NB4 (cell line): ENCODE data around the gene HRAS.
"Not testable (repeated sequence)": the region's sequence is repeated elsewhere in the genome, so short reads cannot be mapped to it uniquely, and the experiment has no call there.

ENCODE experiments used
- DNase-seq: peaks from one replicate; pipeline ENCODE4 v3.0.0; 2010; ENCODE audit warnings: low read depth
- H3K4me3 ChIP-seq: one replicate; pipeline ENCODE4 v1.5.1; 2011; ENCODE audit warnings: mild to moderate bottlenecking, low read depth, low read length, moderate library complexity
- MYC ChIP-seq: IDR thresholded peaks from 2 replicates; pipeline ENCODE4 v1.6.1; 2011; ENCODE audit warnings: low read depth, low read length
- POLR2A ChIP-seq: IDR thresholded peaks from 2 replicates; pipeline ENCODE4 v1.6.1; 2011; ENCODE audit warnings: mild to moderate bottlenecking; ENCODE audit not compliant: insufficient read length; ENCODE audit errors: extremely low read depth
- TF ChIP-seq, protein P1 (sequence below): IDR thresholded peaks from one replicate; pipeline ENCODE4 v1.5.1; 2012; ENCODE audit warnings: low read depth, low read length
- TF ChIP-seq, protein P2 (sequence below): IDR thresholded peaks from 2 replicates; pipeline ENCODE4 v1.6.1; 2011; ENCODE audit warnings: low read depth, low read length

Gene HRAS

DNA sequence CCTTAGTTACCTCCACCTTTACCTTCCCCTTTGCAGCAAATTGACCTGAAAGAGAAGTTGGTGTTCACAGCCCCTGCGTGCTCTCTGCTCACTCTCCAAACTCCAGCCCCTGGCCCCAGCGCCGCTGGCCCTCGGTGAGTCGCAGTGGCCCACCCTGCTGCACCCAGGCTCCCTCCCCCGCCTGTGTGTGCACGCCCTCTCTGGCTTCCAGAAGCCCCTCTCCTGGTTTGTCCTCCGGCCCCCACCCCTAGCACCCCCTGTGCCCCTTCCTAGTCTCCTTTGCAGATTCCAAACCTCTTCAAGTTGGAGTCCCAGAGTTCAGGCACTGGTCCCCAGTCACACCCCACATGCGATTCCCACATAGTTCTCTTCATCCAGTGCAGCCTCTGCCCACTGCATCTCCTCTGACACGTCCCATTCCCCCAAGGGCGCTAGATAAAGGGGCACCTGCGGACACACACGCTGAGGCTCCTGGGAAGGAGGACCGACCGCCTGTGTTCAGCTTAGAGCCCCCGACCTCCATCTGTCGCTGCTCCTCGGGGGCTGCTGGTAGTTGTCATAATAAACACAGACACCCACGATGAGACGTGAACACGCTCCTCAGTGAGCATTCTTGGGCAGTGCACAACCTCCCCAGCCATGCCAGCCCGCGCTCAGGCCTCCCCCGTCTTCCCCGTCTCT is 39.4 kb upstream of the HRAS start:
- TF ChIP-seq MYC = no peak
- TF ChIP-seq, protein P1, sequence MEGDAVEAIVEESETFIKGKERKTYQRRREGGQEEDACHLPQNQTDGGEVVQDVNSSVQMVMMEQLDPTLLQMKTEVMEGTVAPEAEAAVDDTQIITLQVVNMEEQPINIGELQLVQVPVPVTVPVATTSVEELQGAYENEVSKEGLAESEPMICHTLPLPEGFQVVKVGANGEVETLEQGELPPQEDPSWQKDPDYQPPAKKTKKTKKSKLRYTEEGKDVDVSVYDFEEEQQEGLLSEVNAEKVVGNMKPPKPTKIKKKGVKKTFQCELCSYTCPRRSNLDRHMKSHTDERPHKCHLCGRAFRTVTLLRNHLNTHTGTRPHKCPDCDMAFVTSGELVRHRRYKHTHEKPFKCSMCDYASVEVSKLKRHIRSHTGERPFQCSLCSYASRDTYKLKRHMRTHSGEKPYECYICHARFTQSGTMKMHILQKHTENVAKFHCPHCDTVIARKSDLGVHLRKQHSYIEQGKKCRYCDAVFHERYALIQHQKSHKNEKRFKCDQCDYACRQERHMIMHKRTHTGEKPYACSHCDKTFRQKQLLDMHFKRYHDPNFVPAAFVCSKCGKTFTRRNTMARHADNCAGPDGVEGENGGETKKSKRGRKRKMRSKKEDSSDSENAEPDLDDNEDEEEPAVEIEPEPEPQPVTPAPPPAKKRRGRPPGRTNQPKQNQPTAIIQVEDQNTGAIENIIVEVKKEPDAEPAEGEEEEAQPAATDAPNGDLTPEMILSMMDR = no peak
- H3K4me3 ChIP-seq = no peak overlapping the region
- no peak for DNase-seq

DNA sequence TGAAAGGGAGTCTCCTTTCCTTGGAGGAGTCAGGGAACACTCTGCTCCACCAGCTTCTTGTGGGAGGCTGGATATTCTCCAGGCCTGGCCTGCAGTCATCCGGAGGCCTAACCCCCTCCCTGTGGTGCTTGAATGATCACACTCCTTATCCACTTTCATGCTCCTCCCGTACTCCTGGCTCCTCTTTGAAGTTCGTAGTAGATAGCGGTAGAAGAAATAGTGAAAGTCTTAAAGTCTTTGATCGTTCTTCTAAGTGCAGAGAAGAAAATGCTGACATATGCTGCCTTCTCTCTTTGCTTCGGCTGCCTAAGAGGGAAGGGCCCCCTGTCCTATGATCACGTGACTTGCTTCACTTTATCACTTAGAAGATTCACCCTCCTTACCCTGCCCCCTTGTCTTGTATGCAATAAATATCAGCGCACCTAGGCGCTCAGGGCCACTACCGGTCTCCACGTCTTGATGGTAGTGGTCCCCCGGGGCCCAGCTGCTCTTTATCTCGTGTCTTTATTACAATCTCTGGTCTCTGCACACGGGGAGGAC is 38.7 kb upstream of the HRAS start:
- not testable (repeated sequence) for H3K4me3 ChIP-seq, DNase-seq

DNA sequence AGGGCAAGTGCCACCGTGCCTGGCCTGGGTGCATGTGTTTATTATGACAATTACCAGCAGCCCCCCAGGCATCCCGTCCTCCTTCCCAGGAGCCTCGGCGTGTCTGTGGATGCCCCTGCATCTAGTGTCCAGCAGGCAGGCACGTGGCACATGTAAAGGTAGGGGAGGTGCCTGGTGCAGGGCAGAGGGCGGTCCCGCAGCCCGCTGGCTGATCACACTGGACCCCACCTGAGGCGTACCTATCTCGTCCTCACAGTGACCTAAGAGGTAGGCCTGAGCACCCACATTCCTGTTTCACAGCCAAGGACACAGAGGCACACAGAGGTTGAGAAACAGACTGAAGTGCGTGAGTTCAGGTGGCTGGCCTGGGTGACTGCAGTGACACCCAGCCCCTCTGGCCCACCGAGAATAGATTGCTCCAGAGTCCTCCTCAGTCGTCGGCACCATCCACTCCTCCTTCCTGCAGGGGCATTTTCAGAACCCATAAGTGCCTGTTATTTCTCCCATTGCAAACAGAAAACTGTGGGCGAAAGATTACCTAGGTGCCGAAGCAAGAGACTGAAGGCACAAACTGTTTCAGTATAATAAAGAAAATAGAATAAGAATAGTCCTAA is 37.9 kb upstream of the HRAS start:
- no peak for TF ChIP-seq MYC
- no peak for TF ChIP-seq POLR2A
- TF ChIP-seq, protein P1 = no peak
- TF ChIP-seq, protein P2, sequence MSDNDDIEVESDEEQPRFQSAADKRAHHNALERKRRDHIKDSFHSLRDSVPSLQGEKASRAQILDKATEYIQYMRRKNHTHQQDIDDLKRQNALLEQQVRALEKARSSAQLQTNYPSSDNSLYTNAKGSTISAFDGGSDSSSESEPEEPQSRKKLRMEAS = no peak

DNA sequence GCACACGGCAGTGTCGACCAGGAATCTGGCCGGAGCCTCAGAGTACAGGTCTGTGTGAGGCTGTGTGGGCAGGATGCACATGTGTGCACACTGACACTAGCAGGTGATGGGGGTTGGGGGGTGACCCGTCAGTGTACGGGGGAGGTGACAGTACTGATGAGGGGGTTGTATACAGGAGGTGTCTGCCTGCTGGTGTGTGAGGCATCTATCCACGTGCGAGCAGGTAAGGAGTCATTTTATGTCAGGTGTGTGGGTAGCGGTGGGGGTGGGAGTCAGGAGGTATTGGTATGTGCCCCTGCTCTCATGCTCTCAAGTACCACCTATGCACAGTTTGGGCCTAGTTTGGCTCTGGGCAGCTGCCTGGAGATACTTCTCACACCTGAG is 36.4 kb upstream of the HRAS start:
- DNase-seq = no peak
- no peak overlapping the region for H3K4me3 ChIP-seq
- TF ChIP-seq, protein P1 = no peak
- TF ChIP-seq MYC = no peak

More for the DNA sequence above, 37.9 kb upstream of the HRAS start:
- H3K4me3 ChIP-seq = no peak overlapping the region
- no peak for DNase-seq

DNA sequence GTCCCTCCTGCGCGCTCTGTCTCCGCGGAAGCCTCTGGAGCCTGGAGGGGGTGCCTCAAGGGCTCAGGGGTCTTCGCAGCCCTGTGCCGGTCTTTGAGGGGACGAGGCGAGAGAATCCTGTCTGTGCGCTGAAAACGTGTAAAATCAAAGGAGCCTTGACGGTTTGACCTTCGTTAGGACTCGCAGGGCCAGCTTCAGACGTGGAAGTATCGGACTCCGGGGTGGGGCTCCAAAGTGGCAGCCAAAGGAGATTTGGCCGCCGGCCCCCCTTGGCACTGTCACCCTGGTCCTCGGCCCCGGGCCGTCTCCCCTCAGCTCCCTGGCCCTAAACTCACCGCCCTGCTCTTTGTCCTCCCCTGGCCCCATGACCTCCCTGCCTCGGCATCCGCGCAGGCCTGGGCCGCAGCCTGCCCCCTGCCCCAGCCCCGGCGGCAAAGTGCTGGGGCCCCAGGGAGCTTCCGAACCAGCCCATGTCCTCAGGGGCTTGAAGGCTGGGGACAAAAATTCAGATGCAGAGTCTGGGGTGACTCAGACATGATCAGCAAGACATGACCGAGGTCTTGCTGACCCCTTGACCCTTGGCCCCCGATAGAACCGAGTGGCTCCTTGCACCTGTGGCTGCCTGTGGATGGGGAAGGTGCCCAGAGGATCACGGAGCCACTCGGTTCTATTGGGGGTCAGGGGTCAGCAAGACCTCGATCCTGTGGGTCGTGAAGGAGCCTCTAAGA is 33.9 kb upstream of the HRAS start:
- TF ChIP-seq MYC (no peak), POLR2A (no peak)
- TF ChIP-seq, protein P1 = no peak
- TF ChIP-seq, protein P2 = no peak
- peak overlapping the region; percentile 50 for H3K4me3 ChIP-seq

DNA sequence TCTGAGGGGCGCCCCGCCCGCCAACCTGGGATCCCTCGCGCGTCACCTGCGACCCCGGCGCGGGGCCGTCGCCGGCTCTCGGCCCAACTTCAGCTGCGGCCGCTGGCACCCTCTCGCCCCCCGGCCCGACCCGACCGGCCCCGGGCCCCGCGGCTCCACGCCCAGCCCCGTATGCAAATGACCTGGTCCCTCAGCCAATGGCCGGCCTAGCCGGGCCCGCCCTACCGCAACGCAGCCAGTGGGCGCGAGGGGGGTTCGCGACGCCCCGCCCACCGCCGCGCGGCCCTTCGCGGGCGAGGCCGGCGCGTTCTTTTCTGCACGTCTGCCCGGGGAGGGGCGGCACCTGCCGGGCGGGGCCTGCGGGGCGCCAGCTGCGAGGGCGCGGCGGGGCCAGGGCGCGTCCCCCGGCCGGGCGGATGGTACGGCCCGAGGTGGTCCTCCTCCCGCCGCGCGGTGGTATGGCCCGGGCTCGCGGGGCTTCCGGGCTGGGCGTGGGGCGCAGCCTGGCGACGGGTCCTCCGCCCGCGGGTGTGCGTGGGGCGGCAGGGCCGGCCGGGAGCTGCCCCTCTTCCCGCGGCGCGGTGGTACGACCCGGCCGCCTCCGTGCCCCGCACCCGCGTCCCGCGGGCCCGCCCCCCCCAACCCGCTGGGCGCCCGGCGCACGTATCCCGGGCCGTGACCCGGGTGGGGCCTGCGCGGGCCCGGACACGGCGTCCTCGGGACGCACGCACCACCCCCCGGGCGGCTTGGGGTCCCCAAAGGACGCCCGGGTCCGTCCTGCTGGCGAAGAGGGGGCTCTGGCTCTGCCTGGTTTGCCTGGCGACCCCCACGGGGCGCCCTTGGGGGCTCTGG is 33.2 kb upstream of the HRAS start:
- TF ChIP-seq, protein P2 = no peak; the same call in 1 of the 2 replicates
- TF ChIP-seq MYC = peak; percentile 35; the same call in 1 of the 2 replicates
- TF ChIP-seq, protein P1 = no peak
- peak; percentile 94 for DNase-seq
- peak overlapping the region; percentile 50 for H3K4me3 ChIP-seq

More for the DNA sequence above, 33.9 kb upstream of the HRAS start:
- DNase-seq = no peak
